Measurements from ENCODE around the gene CLEC11A. TPM values are rescaled to one million over a fixed set of nuclear protein-coding genes. Genes with fewer than 3 reads are reported as not detected.

Gene CLEC11A
- total RNA-seq, 1 experiment from 2014 or later: 7.6 TPM

DNA sequence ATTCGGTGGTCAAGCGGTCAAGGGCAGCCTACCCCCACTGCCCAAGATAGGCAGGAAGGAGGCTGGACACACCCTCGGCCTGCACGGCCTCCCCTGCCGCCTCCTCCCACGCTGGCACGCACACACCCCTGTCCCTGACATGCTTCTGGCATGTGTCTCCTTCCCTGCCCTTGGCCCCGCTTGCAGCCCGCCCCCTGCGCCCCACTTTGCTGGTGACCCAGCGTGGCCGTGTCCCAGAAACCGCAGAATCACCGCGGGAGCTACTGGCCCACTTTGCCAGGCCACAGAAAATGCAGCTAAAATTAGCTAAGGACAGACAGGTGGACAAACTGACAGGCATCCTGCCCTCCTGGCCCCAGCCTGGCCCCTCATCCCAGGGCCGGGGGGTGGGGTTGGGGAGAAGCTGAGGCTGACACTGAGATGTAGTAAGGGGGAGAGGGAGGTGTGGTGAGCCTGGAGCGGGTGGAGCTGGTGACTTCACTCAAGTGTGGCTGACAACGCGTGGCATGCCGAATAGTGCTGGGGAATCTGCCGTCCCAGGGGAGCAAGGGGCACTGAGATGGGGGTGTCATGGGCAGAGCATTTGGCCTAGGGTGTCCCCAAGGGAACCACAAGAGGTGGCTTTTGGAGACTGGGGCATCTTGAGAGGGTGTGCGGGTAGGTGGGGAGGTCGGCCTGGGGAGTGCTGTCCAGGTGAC is 6.0 kb upstream of the CLEC11A start:
- H3K27me3 Mint-ChIP-seq (ENCODE audit: low read depth): peaks cover 39% of the 10 kb centered on the region

DNA sequence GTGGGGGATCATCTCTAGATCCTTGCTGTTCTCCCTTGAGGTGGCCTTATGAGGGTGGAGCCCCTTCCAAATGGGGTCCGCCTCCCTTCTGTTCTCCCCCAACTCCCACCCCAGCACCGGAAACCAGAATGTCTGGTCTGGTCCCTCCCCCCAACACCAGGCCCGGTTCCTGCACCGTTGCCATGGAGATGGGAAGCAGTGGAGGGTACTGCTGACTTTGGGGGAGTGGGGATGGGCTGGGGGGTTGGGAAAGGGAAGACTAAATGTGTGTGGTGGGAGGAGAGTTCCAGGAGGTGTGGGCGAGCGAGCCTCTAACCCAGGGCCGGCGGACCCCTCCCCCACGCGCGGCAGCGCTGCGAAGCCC is 5.3 kb upstream of the CLEC11A start:
- Mint-ChIP-seq H3K27ac (no peak overlapping the region), H3K4me3 (peak overlapping the region; percentile 58), H3K4me1 (peaks cover 39% of the 10 kb centered on the region), H3K9me3 (no peaks in the 10 kb centered on the region), H3K27me3 (ENCODE audit: low read depth) (peaks cover 46% of the 10 kb centered on the region), H3K36me3 (no peaks in the 10 kb centered on the region)
- ATAC-seq: no peak
- no peak for TF ChIP-seq SMAD4 (CRISPR knock-in tag; IDR thresholded peaks at IDR 0.05)
- no peak for TF ChIP-seq PRRX2 (CRISPR knock-in tag; IDR thresholded peaks at IDR 0.05)
- TF ChIP-seq EMX1 (CRISPR knock-in tag; IDR thresholded peaks at IDR 0.05): no peak
- TF ChIP-seq NR2C2 (CRISPR knock-in tag; IDR thresholded peaks at IDR 0.05): no peak
- TF ChIP-seq ZNF232 (CRISPR knock-in tag; IDR thresholded peaks at IDR 0.05): no peak
- no peak for TF ChIP-seq ELF4 (CRISPR knock-in tag; IDR thresholded peaks at IDR 0.05; ENCODE audit: low read depth)
- no peak for TF ChIP-seq ERG (CRISPR knock-in tag; IDR thresholded peaks at IDR 0.05)
- ChIA-PET CTCF (interaction anchor here (1.2 to 1.9 kb wide), 5 partner anchors 13 to 161 kb away, joined by 4 to 11 read pairs (median 8); no protein-coding TSS in a partner anchor), POLR2A (no interaction called here)
- DNase-seq (ENCODE audit: low spot score): peak; percentile 64

More for the DNA sequence above, 6.0 kb upstream of the CLEC11A start:
- no peak for TF ChIP-seq RELA (CRISPR knock-in tag; IDR thresholded peaks at IDR 0.05; ENCODE audit: borderline replicate concordance)
- TF ChIP-seq ZBTB21 (CRISPR knock-in tag; IDR thresholded peaks at IDR 0.05; ENCODE audit: borderline replicate concordance): no peak
- no peak for TF ChIP-seq IRF1 (CRISPR knock-in tag; IDR thresholded peaks at IDR 0.05)
- no peak for TF ChIP-seq USF2 (CRISPR knock-in tag; IDR thresholded peaks at IDR 0.05)
- TF ChIP-seq ZNF396 (CRISPR knock-in tag; IDR thresholded peaks at IDR 0.05; ENCODE audit: borderline replicate concordance): no peak
- TF ChIP-seq SMAD3 (CRISPR knock-in tag; IDR thresholded peaks at IDR 0.05; ENCODE audit: borderline replicate concordance): no peak
- no peak for TF ChIP-seq CDX4 (CRISPR knock-in tag; IDR thresholded peaks at IDR 0.05; ENCODE audit: borderline replicate concordance)
- TF ChIP-seq MYBL2 (CRISPR knock-in tag; IDR thresholded peaks at IDR 0.05): no peak
- TF ChIP-seq E2F1 (CRISPR knock-in tag; IDR thresholded peaks at IDR 0.05): no peak
- TF ChIP-seq NR1H2 (CRISPR knock-in tag; IDR thresholded peaks at IDR 0.05): no peak
- TF ChIP-seq, protein P1, sequence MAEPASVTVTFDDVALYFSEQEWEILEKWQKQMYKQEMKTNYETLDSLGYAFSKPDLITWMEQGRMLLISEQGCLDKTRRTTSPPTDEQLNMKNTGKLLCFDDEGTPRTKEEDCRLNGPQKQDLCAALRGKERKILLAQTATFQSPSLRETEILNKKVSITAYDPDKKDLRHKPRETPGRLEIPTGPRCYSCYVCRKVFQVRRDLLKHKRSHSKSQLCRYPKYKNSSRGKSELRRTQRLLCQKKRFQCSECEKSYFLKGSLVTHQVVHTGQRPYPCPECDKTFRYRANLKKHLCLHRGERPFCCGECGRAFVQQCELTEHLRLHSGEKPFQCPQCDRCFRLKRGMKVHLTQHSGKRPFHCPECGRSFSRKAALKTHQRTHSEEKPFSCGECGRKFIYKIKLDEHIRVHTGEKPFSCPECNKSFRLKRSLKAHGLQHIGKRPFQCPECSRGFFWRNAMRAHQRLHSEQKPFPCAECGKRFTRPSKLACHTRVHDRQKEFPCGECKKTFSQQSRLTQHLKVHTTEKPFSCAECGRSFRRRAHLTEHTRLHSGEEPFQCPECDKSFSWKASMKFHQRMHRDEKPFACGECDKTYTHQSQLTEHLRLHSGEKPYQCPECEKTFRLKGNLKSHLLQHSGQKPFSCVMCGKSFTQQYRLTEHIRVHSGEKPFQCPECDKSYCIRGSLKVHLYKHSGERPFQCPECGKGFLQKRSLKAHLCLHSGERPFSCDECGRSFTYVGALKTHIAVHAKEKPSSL (CRISPR knock-in tag; conservative IDR thresholded peaks at IDR 0.05): no peak
- TF ChIP-seq CBFB (CRISPR knock-in tag; IDR thresholded peaks at IDR 0.05; ENCODE audit: low read depth): no peak
- no peak for TF ChIP-seq MLX (CRISPR knock-in tag; IDR thresholded peaks at IDR 0.05)
- TF ChIP-seq NFATC4 (CRISPR knock-in tag; IDR thresholded peaks at IDR 0.05): no peak
- TF ChIP-seq ESRRA (CRISPR knock-in tag; IDR thresholded peaks at IDR 0.05; ENCODE audit: borderline replicate concordance): no peak
- no peaks in the 10 kb centered on the region for H3K9me3 Mint-ChIP-seq
- no peak for ATAC-seq
- H3K27ac Mint-ChIP-seq: no peak overlapping the region
- H3K4me1 Mint-ChIP-seq: peaks cover 32% of the 10 kb centered on the region
- peak overlapping the region; percentile 58 for H3K4me3 Mint-ChIP-seq
- H3K36me3 Mint-ChIP-seq: no peaks in the 10 kb centered on the region
- POLR2A ChIA-PET: interaction anchor here (1.0 kb wide), 1 partner anchor 76 kb away, joined by 3 read pairs; no protein-coding TSS in a partner anchor
- DNase-seq (ENCODE audit: low spot score): no peak
- CTCF ChIA-PET: interaction anchor here (0.6 to 1.9 kb wide), 8 partner anchors 7 to 1873 kb away, joined by 3 to 11 read pairs (median 6); no protein-coding TSS in a partner anchor
